Measurements from ENCODE around the gene COPS3. TPM values are rescaled to one million over a fixed set of nuclear protein-coding genes. Genes with fewer than 3 reads are reported as not detected.

Gene COPS3
- total and polyA plus RNA-seq, 2 experiments from 2014 or later = 108 to 121 TPM

- TF ChIP-seq CTCF (conservative IDR thresholded peaks at IDR 0.05; ENCODE audit: low read depth in 2 of 2) (no peak), EZH2phosphoT487 (IDR thresholded peaks at IDR 0.05; ENCODE audit: unreplicated experiment) (no peak)
Observed at GRCh38 chr17:17206913-17207335, 74.1 kb downstream of the COPS3 start (continued).

GRCh38 chr17:17206124-17206912 lies 74.7 kb downstream of the COPS3 start, which contains the start of gene PLD6:
TSS of gene PLD6 (minus strand) at chr17:17206333. CDS start at chr17:17206286, 47 bp downstream.
- H3K4me2 ChIP-seq = no peak within 1 kb of the TSS
- H3K36me3 ChIP-seq (ENCODE audit: insufficient read depth) = no peaks in the 10 kb centered on the region
- H3K4me3 ChIP-seq = no peak within 1 kb of the TSS
- Mint-ChIP-seq H3K36me3 (ENCODE audit: low read depth) (no peaks in the 10 kb centered on the region; the same call in 2 of the 3 replicates), H3K27me3 (ENCODE audit: insufficient read depth, low read depth, poor library complexity) (peaks cover 19% of the 10 kb centered on the region), H3K27ac (no peak within 1 kb of the TSS), H3K4me1 (no peaks in the 10 kb centered on the region; the same call in 2 of the 3 replicates), H3K9me3 (no peaks in the 10 kb centered on the region), H3K4me3 (peak within 1 kb of the TSS; percentile 68)
- no peaks in the 10 kb centered on the region for H3K79me2 ChIP-seq (replicated peaks; ENCODE audit: insufficient read depth)
- no peaks in the 10 kb centered on the region for H3K27me3 ChIP-seq (ENCODE audit: insufficient read depth)
- peak within 1 kb of the TSS; percentile 38; the same call in 1 of the 2 replicates for H2AFZ ChIP-seq
- no peak for DNase-seq (ENCODE audit: low spot score)
- no peaks in the 10 kb centered on the region for H3K4me1 ChIP-seq (ENCODE audit: insufficient read depth)
- H3F3A ChIP-seq (replicated peaks; ENCODE audit: low read depth) = peaks cover 3% of the 10 kb centered on the region; the same call in 1 of the 2 replicates
- ATAC-seq = peak; percentile 67
- H4K20me1 ChIP-seq (replicated peaks; ENCODE audit: insufficient read depth) = no peaks in the 10 kb centered on the region; the same call in 1 of the 2 replicates
- no peak for TF ChIP-seq ZNF114 (CRISPR knock-in tag; IDR thresholded peaks at IDR 0.05)
- no peak for TF ChIP-seq CREB1 (CRISPR knock-in tag; IDR thresholded peaks at IDR 0.05; ENCODE audit: low read depth)
- TF ChIP-seq ETS1 (IDR thresholded peaks at IDR 0.05) = no peak
- TF ChIP-seq STAT1 (IDR thresholded peaks at IDR 0.05; ENCODE audit: unreplicated experiment) = no peak
- no peak for TF ChIP-seq POLR2AphosphoS5 (IDR thresholded peaks at IDR 0.05; ENCODE audit: low read depth)
- H3K9me2 ChIP-seq (ENCODE audit: insufficient read depth) = no peaks in the 10 kb centered on the region
- no peak within 1 kb of the TSS for H3K27ac ChIP-seq (ENCODE audit: low read depth)

GRCh38 chr17:17205368-17206123 lies 75.5 kb downstream of the COPS3 start:
- Mint-ChIP-seq H3K9me3 (no peaks in the 10 kb centered on the region), H3K27ac (no peak overlapping the region), H3K36me3 (ENCODE audit: low read depth) (no peaks in the 10 kb centered on the region), H3K4me3 (peak overlapping the region; percentile 68), H3K4me1 (no peaks in the 10 kb centered on the region; the same call in 2 of the 3 replicates), H3K27me3 (ENCODE audit: insufficient read depth, low read depth, poor library complexity) (peaks cover 19% of the 10 kb centered on the region)
- no peak overlapping the region for H3K4me2 ChIP-seq
- no peaks in the 10 kb centered on the region for H3K79me2 ChIP-seq (replicated peaks; ENCODE audit: insufficient read depth)
- peak overlapping the region; percentile 38; the same call in 1 of the 2 replicates for H2AFZ ChIP-seq
- DNase-seq (ENCODE audit: low spot score) = peak; percentile 40
- H3K4me1 ChIP-seq (ENCODE audit: insufficient read depth) = no peaks in the 10 kb centered on the region
- H3K36me3 ChIP-seq (ENCODE audit: insufficient read depth) = no peaks in the 10 kb centered on the region
- H3K9me2 ChIP-seq (ENCODE audit: insufficient read depth) = no peaks in the 10 kb centered on the region
- H3K4me3 ChIP-seq = no peak overlapping the region
- H3K27ac ChIP-seq (ENCODE audit: low read depth) = no peak overlapping the region
- H3F3A ChIP-seq (replicated peaks; ENCODE audit: low read depth) = peaks cover 3% of the 10 kb centered on the region; the same call in 1 of the 2 replicates
- ATAC-seq = peak; percentile 75
- no peaks in the 10 kb centered on the region for H3K27me3 ChIP-seq (ENCODE audit: insufficient read depth)
- H4K20me1 ChIP-seq (replicated peaks; ENCODE audit: insufficient read depth) = no peaks in the 10 kb centered on the region
- TF ChIP-seq CTCF (conservative IDR thresholded peaks at IDR 0.05; ENCODE audit: low read depth in 2 of 2) (no peak), STAT1 (IDR thresholded peaks at IDR 0.05; ENCODE audit: unreplicated experiment) (no peak), POLR2AphosphoS5 (IDR thresholded peaks at IDR 0.05; ENCODE audit: low read depth) (no peak), REST (IDR thresholded peaks at IDR 0.05; ENCODE audit: unreplicated experiment) (no peak)
